K562 (cell line): Measurements from ENCODE around the gene RNF31. TPM values are rescaled to one million over a fixed set of nuclear protein-coding genes. Genes with fewer than 3 reads are reported as not detected.

Experiments used
- CREBBP ChIP-seq: IDR thresholded peaks from one replicate; pipeline ENCODE4 v1.6.1; 2012; ENCODE audit warnings: low read depth, mild to moderate bottlenecking, control low read depth, inconsistent platforms, low read length
- ELF2 ChIP-seq: fragments of 250-450 bp; sonication (Bioruptor Pico); IDR thresholded peaks from 2 replicates; pipeline ENCODE4 v1.5.0; 2021; ENCODE audit warnings: mild to moderate bottlenecking
- GATAD2B ChIP-seq: fragments of 450-650 bp; IDR thresholded peaks from 2 replicates; pipeline ENCODE4 v1.6.1; 2017; ENCODE audit warnings: mild to moderate bottlenecking, borderline replicate concordance
- HNRNPK ChIP-seq: fragments of 200-400 bp; formaldehyde crosslinking; IDR thresholded peaks from one replicate; pipeline ENCODE4 v1.6.1; 2018; ENCODE audit warnings: mild to moderate bottlenecking, low read depth, low read length; ENCODE audit not compliant: poor library complexity, severe bottlenecking
- NBN ChIP-seq: fragments of 450-650 bp; IDR thresholded peaks from 2 replicates; pipeline ENCODE4 v1.6.1; 2016; ENCODE audit warnings: low read depth, mild to moderate bottlenecking
- NFIC ChIP-seq: fragments of 450-650 bp; IDR thresholded peaks from 2 replicates; pipeline ENCODE4 v1.6.1; 2017; ENCODE audit warnings: mild to moderate bottlenecking, inconsistent platforms
- STAT5B ChIP-seq: fragments of 250-450 bp; sonication (Bioruptor Pico); IDR thresholded peaks from 2 replicates; pipeline ENCODE4 v1.8.0; 2021; ENCODE audit warnings: mild to moderate bottlenecking, inconsistent platforms
- THRA ChIP-seq: fragments of 450-650 bp; IDR thresholded peaks from 2 replicates; pipeline ENCODE4 v1.6.1; 2017; ENCODE audit warnings: mild to moderate bottlenecking, moderate library complexity
- USF2 ChIP-seq: sonication (generic); formaldehyde crosslinking; IDR thresholded peaks from 2 replicates; pipeline ENCODE4 v1.5.0; 2020; ENCODE audit warnings: missing genetic modification reagents
- ZBTB11 ChIP-seq, 3 experiments: fragments of 200-800 bp in 1 of 3; fragments of 250-450 bp in 1 of 3; fragments of 450-650 bp in 1 of 3; sonication (Bioruptor Pico) in 1 of 3; sonication (Bioruptor generic) in 1 of 3; formaldehyde crosslinking in 1 of 3; IDR thresholded peaks; 2 replicates each; pipeline versions ENCODE4 v1.6.1 to v1.8.0; 2016 to 2022; ENCODE audit warnings: mild to moderate bottlenecking in 2 of 3, missing genetic modification characterization in 2 of 3, missing compliant biosample characterization in 1 of 3, moderate library complexity in 1 of 3
- ZC3H8 ChIP-seq: fragments of 450-650 bp; IDR thresholded peaks from 2 replicates; pipeline ENCODE4 v1.6.1; 2017
- ZHX1 ChIP-seq: fragments of 150-350 bp; conservative IDR thresholded peaks from 2 replicates; pipeline ENCODE4 v1.6.1; 2014; ENCODE audit warnings: low read length
- ZNF609 ChIP-seq: sonication (generic); formaldehyde crosslinking; IDR thresholded peaks from 2 replicates; pipeline ENCODE4 v1.8.1; 2023; ENCODE audit warnings: missing genetic modification reagents, mild to moderate bottlenecking, borderline replicate concordance
- polyA plus RNA-seq, 8 experiments: library from polyadenylated mRNA; depleted of rRNA in 4 of 8; stranded (reverse) in 5 of 8; unstranded in 3 of 8; fragments of >200 nt; fragmentation: Nextera tagmentation in 2 of 8; fragmentation: Illumina TruSeq in 1 of 8; extraction: Ambion mirVana in 2 of 8; extraction: Trizol in 1 of 8; gene quantifications; 2 replicates each; pipeline versions ENCODE4 v1.2.1 to v1.2.3, GENCODE V29; 2011 to 2014; ENCODE audit warnings: inconsistent platforms in 1 of 8, missing spikeins in 1 of 8
- total RNA-seq, 7 experiments: library from RNA; depleted of rRNA in 6 of 7; stranded (reverse); fragments of >200 nt in 6 of 7; fragmentation: Illumina TruSeq in 2 of 7; extraction: Trizol in 2 of 7; gene quantifications; 2 replicates each; pipeline versions ENCODE4 v1.2.1 to v1.2.3, GENCODE V29; 2011 to 2021; ENCODE audit warnings: low replicate concordance in 1 of 7

RNF31 gene
- total and polyA plus RNA-seq, 9 of the 15 experiments (the other 6 are each of a cell fraction or from before 2014, with no cell fraction given), result 3.1 to 47.6 (median 19.1) TPM

GRCh38 chr14:24113801-24114531 lies 33.3 kb upstream of the RNF31 start (continued):
- no peak for TF ChIP-seq ZNF609 (CRISPR knock-in tag)
- no peak for TF ChIP-seq ZC3H8
- peak; percentile 4; the same call in 1 of the 2 replicates for TF ChIP-seq NFIC
- TF ChIP-seq ZBTB11 (CRISPR knock-in tag; IDR thresholded peaks at IDR 0.05), result no peak
- no peak for TF ChIP-seq HNRNPK
- no peak for TF ChIP-seq STAT5B (CRISPR knock-in tag)
- TF ChIP-seq CREBBP, result no peak
- TF ChIP-seq ELF2, result no peak
- no peak for TF ChIP-seq THRA
- TF ChIP-seq USF2 (CRISPR knock-in tag), result no peak
- TF ChIP-seq GATAD2B, result no peak
- no peak for TF ChIP-seq ZHX1
- TF ChIP-seq NBN, result peak; percentile 45; the same call in 1 of the 2 replicates
